GM13977 (cell line): ENCODE results near the gene COTL1.

Experiments
- DNase-seq: peaks from one replicate; pipeline ENCODE4 v3.0.0; 2012; ENCODE audit warnings: low spot score
- in situ Hi-C: fragments of 300-500 bp; cut with MboI; formaldehyde crosslinking; loops from one replicate; pipeline ENCODE4 v1.12.0; 2022; ENCODE audit warnings: low sequenced_read_pairs, low pct_unique_long_range_greater_than_20kb, mixed read lengths, inconsistent platforms; ENCODE audit not compliant: unreplicated experiment
- TF ChIP-seq, protein P1 (sequence below): IDR thresholded peaks from 2 replicates; pipeline ENCODE4 v1.5.1; 2012; ENCODE audit warnings: mild to moderate bottlenecking, control low read depth; ENCODE audit not compliant: insufficient read depth; ENCODE audit errors: extremely low read depth, missing control alignments

COTL1 gene

DNA sequence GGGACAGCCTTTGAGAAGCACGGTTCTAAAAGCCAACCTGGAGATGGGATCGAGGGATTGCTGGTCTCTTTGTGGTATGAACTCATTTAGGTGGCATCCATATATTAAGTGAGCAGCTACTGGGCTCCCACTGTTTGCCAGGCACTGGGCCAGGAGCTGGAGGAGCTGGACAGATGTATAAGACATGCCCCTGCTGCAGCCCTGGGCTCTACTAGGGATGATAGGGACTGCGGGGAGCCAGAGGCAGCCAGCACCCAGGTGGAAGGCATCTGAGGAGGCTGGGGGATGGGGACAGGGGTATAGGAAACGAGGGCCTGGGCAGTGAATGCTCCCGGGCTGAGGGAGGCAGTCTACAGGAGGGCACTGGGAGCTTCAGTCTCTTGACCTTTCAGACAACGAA is 60.4 kb downstream of the COTL1 start:
- in situ Hi-C loops, result no loop called here
- TF ChIP-seq, protein P1, sequence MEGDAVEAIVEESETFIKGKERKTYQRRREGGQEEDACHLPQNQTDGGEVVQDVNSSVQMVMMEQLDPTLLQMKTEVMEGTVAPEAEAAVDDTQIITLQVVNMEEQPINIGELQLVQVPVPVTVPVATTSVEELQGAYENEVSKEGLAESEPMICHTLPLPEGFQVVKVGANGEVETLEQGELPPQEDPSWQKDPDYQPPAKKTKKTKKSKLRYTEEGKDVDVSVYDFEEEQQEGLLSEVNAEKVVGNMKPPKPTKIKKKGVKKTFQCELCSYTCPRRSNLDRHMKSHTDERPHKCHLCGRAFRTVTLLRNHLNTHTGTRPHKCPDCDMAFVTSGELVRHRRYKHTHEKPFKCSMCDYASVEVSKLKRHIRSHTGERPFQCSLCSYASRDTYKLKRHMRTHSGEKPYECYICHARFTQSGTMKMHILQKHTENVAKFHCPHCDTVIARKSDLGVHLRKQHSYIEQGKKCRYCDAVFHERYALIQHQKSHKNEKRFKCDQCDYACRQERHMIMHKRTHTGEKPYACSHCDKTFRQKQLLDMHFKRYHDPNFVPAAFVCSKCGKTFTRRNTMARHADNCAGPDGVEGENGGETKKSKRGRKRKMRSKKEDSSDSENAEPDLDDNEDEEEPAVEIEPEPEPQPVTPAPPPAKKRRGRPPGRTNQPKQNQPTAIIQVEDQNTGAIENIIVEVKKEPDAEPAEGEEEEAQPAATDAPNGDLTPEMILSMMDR, result no peak
- DNase-seq, result no peak

DNA sequence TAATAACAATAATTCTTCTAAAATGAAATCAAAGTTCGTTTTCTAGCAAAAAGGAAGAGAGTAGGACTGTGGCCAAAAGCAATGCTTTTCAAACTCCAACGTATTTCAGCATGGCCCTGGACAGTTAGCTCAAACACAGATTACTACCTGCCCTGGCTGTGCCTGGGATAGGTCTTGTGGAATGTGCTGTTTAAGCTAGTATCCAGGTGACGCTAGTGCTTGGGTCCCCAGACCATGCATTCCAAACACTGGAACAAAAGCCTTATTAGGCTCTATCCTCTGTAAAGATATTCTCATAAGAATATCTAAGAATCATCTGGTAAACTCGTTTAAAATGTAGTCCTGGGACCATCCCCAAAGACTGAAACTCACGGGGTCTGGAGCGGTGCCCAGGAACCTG is 60.8 kb downstream of the COTL1 start:
- DNase-seq, result no peak
- in situ Hi-C loops, result no loop called here
- TF ChIP-seq, protein P1, result no peak

DNA sequence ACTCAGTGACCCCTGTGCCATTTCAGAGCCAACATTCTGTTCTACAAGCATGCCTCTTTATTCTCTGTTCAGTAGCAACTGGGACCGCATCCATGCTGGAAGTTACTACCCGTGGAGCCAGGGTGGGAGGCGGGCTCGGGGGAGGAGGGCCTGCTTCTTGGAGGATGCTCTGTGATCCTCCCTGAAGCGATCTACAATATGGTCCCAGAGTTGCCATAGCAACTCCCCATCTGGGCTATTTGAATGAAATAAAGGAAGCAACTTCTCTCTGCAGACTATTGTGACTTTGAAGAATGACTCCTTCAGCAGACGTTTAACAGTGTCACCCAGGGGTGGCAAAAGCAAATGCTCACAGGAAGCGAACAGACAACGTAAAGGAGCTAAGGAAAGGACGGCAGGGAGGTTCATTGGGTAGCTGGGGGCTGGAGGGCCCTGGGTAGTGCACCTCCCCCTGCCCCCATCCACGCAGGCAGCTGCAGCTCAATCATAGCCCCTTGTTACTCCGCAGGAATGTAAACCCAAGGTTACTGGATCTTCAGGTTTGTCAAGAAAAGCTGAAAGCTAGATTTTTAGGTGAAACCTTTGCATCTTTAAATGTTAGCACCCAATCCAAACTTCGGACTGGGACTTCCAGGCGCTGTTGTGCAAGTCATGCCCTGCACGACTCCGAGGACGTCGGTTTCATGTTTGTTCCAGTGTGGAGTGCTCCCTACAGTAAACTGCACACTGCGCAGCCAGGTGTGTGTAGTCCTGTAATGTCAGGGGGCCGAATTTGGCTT is 62.3 kb downstream of the COTL1 start:
- no peak for DNase-seq
- TF ChIP-seq, protein P1, result no peak
- in situ Hi-C loops, result no loop called here

DNA sequence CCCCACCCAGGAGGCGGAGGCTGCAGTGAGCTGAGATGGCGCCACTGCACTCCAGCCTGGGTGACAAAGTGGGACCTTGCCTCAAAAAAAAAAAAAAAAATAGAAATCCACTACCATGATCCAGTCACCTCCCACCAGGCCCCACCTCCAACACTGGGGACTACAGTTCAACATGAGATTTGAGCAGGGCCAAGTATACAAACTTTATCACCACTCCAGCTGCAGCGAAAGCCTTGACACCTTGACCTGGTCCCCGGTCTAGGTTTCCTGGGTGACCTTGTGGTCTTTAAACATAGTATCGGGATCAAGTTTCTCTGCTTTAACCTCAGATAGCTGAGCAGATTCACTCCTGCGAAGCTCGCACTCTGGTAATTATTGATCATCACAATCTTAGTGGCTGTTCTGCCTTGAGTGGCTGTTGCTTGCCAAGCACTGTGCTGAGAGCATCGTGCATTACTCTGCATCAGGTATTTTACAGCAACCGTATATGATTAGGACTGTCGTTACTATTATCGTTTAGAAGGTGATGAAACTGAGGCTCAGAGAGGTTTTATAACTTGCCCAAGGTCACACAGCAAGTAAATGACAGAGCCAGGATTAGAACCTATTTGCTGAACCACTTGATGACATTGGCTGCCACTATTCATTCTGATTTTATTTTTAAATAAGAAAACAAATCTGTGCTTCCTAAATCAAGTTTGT is 63.1 kb downstream of the COTL1 start:
- TF ChIP-seq, protein P1, result no peak
- DNase-seq, result no peak
- in situ Hi-C loops, result no loop called here

DNA sequence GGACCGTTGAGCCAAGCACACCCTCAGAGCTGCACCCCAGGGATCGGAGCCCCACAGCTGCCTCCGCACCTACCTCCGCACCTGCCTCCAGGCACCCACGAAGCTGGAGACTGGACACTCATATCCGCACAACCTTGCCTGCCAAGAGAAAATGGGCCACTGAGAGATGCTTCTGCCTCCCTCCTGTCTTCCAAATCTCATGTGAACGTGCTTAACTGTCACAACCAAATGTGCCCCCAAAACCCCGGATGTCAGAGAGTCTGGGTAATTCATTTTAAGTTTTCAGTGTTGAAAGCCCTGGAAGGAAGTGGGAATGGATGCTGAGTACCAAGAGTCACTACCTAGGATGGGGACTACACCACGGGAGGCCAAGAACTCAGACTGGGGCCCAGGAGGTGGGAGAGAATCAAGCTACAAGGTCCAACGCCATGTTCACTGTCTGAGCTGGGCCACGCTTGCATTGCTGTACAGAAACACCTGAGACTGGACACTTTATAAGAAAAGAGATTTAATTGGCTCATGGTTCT is 63.9 kb downstream of the COTL1 start:
- in situ Hi-C loops, result no loop called here
- DNase-seq, result no peak
- TF ChIP-seq, protein P1, result no peak

DNA sequence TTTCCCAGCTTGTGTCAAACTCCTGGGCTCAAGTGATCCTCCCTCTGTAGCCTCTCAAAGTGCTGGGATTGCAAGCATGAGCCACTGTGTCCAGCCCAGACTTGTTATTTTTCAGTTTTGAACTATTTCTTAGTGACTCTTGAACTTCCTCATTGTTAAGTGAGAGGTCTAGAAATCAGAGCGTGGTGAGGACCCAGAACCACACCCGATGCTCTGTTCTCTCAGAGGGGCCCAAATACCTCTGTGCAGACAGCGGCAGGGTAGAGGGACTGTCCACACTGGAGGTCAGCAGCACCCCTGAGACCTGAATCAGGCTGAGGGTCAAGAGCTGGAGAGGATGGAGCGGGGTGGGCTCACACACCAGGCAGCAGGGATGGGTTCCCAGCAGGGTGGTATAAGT is 65.7 kb downstream of the COTL1 start:
- DNase-seq, result no peak
- in situ Hi-C loops, result no loop called here
- TF ChIP-seq, protein P1, result no peak
